ENCODE data around the gene ZSWIM5. TPM values are rescaled to one million over a fixed set of nuclear protein-coding genes. Genes with fewer than 3 reads are reported as not detected.
"Not testable (repeated sequence)": the region's sequence is repeated elsewhere in the genome, so short reads cannot be mapped to it uniquely, and the experiment has no call there.

The ZSWIM5 gene
- polyA plus RNA-seq, 3 donors from 2014 or later, result 0.16 to 0.17 TPM; not detected in 1

GRCh38 chr1:45111239-45111638, 95.2 kb downstream of the ZSWIM5 start:
- H3K4me1 Mint-ChIP-seq, result peaks cover 4 to 14% of the 10 kb centered on the region in 2 donors
- H3K4me3 Mint-ChIP-seq, result no peak overlapping the region
- DNase-seq, result no peak
- H3K27me3 Mint-ChIP-seq (ENCODE audit: low read depth in 3 of 3), result peaks cover 0 to 2% (median 0%) of the 10 kb centered on the region in 3 donors
- H3K36me3 Mint-ChIP-seq, result peaks cover 0 to 5% (median 0%) of the 10 kb centered on the region in 3 donors
- H3K9me3 Mint-ChIP-seq, result peaks cover 0 to 1% (median 0%) of the 10 kb centered on the region in 6 donors
- no peak overlapping the region for H3K27ac Mint-ChIP-seq

GRCh38 chr1:45107782-45108181, 98.6 kb downstream of the ZSWIM5 start:
- Mint-ChIP-seq H3K4me1 (no peaks in the 10 kb centered on the region), H3K27ac (no peak overlapping the region), H3K4me3 (no peak overlapping the region), H3K36me3 (peaks cover 0 to 3% (median 0%) of the 10 kb centered on the region in 3 donors), H3K27me3 (ENCODE audit: low read depth in 3 of 3) (no peaks in the 10 kb centered on the region), H3K9me3 (no peaks in the 10 kb centered on the region)
- no peak for DNase-seq

- H3K4me3 Mint-ChIP-seq; H3K27ac Mint-ChIP-seq; DNase-seq; H3K4me1 Mint-ChIP-seq; H3K9me3 Mint-ChIP-seq; H3K27me3 Mint-ChIP-seq (ENCODE audit: low read depth in 3 of 3); H3K36me3 Mint-ChIP-seq: not testable (repeated sequence)
Measured at GRCh38 chr1:45106864-45107263, 99.5 kb downstream of the ZSWIM5 start.

- H3K27ac Mint-ChIP-seq; H3K36me3 Mint-ChIP-seq; H3K4me3 Mint-ChIP-seq; H3K4me1 Mint-ChIP-seq; DNase-seq; H3K9me3 Mint-ChIP-seq; H3K27me3 Mint-ChIP-seq (ENCODE audit: low read depth in 3 of 3): not testable (repeated sequence)
Measured at GRCh38 chr1:45106156-45106545, 100.3 kb downstream of the ZSWIM5 start.

GRCh38 chr1:45105486-45106155, 100.8 kb downstream of the ZSWIM5 start:
- not testable (repeated sequence) for H3K4me3 Mint-ChIP-seq; H3K27ac Mint-ChIP-seq; H3K9me3 Mint-ChIP-seq; H3K4me1 Mint-ChIP-seq; H3K27me3 Mint-ChIP-seq (ENCODE audit: low read depth in 3 of 3); H3K36me3 Mint-ChIP-seq; DNase-seq

GRCh38 chr1:45103534-45103933, 102.9 kb downstream of the ZSWIM5 start:
- DNase-seq, result no peak
- no peak overlapping the region for H3K4me3 Mint-ChIP-seq
- no peaks in the 10 kb centered on the region for H3K4me1 Mint-ChIP-seq
- no peaks in the 10 kb centered on the region for H3K36me3 Mint-ChIP-seq
- peaks cover 0 to 1% (median 0%) of the 10 kb centered on the region in 6 donors for H3K9me3 Mint-ChIP-seq
- no peak overlapping the region for H3K27ac Mint-ChIP-seq
- peaks cover 2 to 6% (median 2%) of the 10 kb centered on the region in 3 donors for H3K27me3 Mint-ChIP-seq (ENCODE audit: low read depth in 3 of 3)

GRCh38 chr1:45101947-45102346, 104.5 kb downstream of the ZSWIM5 start:
- Mint-ChIP-seq H3K36me3 (no peaks in the 10 kb centered on the region), H3K9me3 (peaks cover 0 to 1% (median 0%) of the 10 kb centered on the region in 6 donors), H3K4me3 (no peak overlapping the region), H3K4me1 (no peaks in the 10 kb centered on the region), H3K27me3 (ENCODE audit: low read depth in 3 of 3) (peaks cover 2 to 6% (median 2%) of the 10 kb centered on the region in 3 donors), H3K27ac (peak overlapping the region in 1 of 6 donors; percentile 4)
- no peak for DNase-seq

GRCh38 chr1:45101528-45101927, 104.9 kb downstream of the ZSWIM5 start:
- not testable (repeated sequence) for H3K4me3 Mint-ChIP-seq; H3K36me3 Mint-ChIP-seq; H3K4me1 Mint-ChIP-seq; H3K27me3 Mint-ChIP-seq (ENCODE audit: low read depth in 3 of 3); H3K27ac Mint-ChIP-seq; H3K9me3 Mint-ChIP-seq; DNase-seq

- Mint-ChIP-seq H3K27me3 (ENCODE audit: low read depth in 3 of 3) (peaks cover 2 to 6% (median 2%) of the 10 kb centered on the region in 3 donors), H3K9me3 (peaks cover 0 to 1% (median 0%) of the 10 kb centered on the region in 6 donors), H3K27ac (no peak overlapping the region), H3K36me3 (no peaks in the 10 kb centered on the region), H3K4me3 (no peak overlapping the region), H3K4me1 (no peaks in the 10 kb centered on the region)
- DNase-seq, result no peak
Measured at GRCh38 chr1:45097944-45098343, 108.5 kb downstream of the ZSWIM5 start.

- DNase-seq, result no peak
- H3K27me3 Mint-ChIP-seq (ENCODE audit: low read depth in 3 of 3), result peaks cover 2 to 6% (median 2%) of the 10 kb centered on the region in 3 donors
- no peak overlapping the region for H3K27ac Mint-ChIP-seq
- H3K4me1 Mint-ChIP-seq, result no peaks in the 10 kb centered on the region
- peaks cover 0 to 1% (median 0%) of the 10 kb centered on the region in 6 donors for H3K9me3 Mint-ChIP-seq
- H3K4me3 Mint-ChIP-seq, result no peak overlapping the region
- H3K36me3 Mint-ChIP-seq, result no peaks in the 10 kb centered on the region
Measured at GRCh38 chr1:45097079-45097478, 109.3 kb downstream of the ZSWIM5 start.

GRCh38 chr1:45095450-45095849, 111.0 kb downstream of the ZSWIM5 start:
- H3K27me3 Mint-ChIP-seq (ENCODE audit: low read depth in 3 of 3), result peaks cover 2% of the 10 kb centered on the region in 3 donors
- no peak overlapping the region for H3K27ac Mint-ChIP-seq
- H3K4me3 Mint-ChIP-seq, result no peak overlapping the region
- H3K9me3 Mint-ChIP-seq, result peaks cover 0 to 1% (median 0%) of the 10 kb centered on the region in 6 donors
- no peaks in the 10 kb centered on the region for H3K36me3 Mint-ChIP-seq
- no peaks in the 10 kb centered on the region for H3K4me1 Mint-ChIP-seq
- no peak for DNase-seq

GRCh38 chr1:45094371-45094770, 112.0 kb downstream of the ZSWIM5 start:
- not testable (repeated sequence) for DNase-seq; H3K4me1 Mint-ChIP-seq; H3K27me3 Mint-ChIP-seq (ENCODE audit: low read depth in 3 of 3); H3K4me3 Mint-ChIP-seq; H3K36me3 Mint-ChIP-seq; H3K9me3 Mint-ChIP-seq; H3K27ac Mint-ChIP-seq

GRCh38 chr1:45093334-45093733, 113.1 kb downstream of the ZSWIM5 start:
- H3K9me3 Mint-ChIP-seq, result no peaks in the 10 kb centered on the region
- no peak for DNase-seq
- no peak overlapping the region for H3K27ac Mint-ChIP-seq
- H3K36me3 Mint-ChIP-seq, result no peaks in the 10 kb centered on the region
- H3K4me3 Mint-ChIP-seq, result no peak overlapping the region
- no peaks in the 10 kb centered on the region for H3K27me3 Mint-ChIP-seq (ENCODE audit: low read depth in 3 of 3)
- H3K4me1 Mint-ChIP-seq, result no peaks in the 10 kb centered on the region

GRCh38 chr1:45089711-45090110, 116.7 kb downstream of the ZSWIM5 start:
- Mint-ChIP-seq H3K4me3 (no peak overlapping the region), H3K36me3 (no peaks in the 10 kb centered on the region), H3K27ac (no peak overlapping the region)

GRCh38 chr1:45084562-45084961, 121.8 kb downstream of the ZSWIM5 start:
- H3K4me1 Mint-ChIP-seq, result no peaks in the 10 kb centered on the region
- no peaks in the 10 kb centered on the region for H3K9me3 Mint-ChIP-seq
- peaks cover 0 to 5% (median 0%) of the 10 kb centered on the region in 3 donors for H3K36me3 Mint-ChIP-seq
- H3K27ac Mint-ChIP-seq, result no peak overlapping the region
- DNase-seq, result no peak
- no peak overlapping the region for H3K4me3 Mint-ChIP-seq
- peaks cover 0 to 2% (median 0%) of the 10 kb centered on the region in 3 donors for H3K27me3 Mint-ChIP-seq (ENCODE audit: low read depth in 3 of 3)

More at GRCh38 chr1:45089711-45090110, 116.7 kb downstream of the ZSWIM5 start:
- Mint-ChIP-seq H3K9me3 (no peaks in the 10 kb centered on the region), H3K27me3 (ENCODE audit: low read depth in 3 of 3) (peaks cover 0 to 2% (median 0%) of the 10 kb centered on the region in 3 donors), H3K4me1 (no peaks in the 10 kb centered on the region)
- DNase-seq, result no peak
